OCI-LY1 (cell line): ENCODE data around the gene PCK1.

ENCODE experiments used
- H2AFZ ChIP-seq: fragments of 200-600 bp; sonication (generic), shearing (Covaris generic); 2 replicates; pipeline ENCODE4 v1.6.0; 2014; ENCODE audit warnings: antibody characterized with exemption, mild to moderate bottlenecking, low read length
- H3F3A ChIP-seq: fragments of 200-600 bp; sonication (generic), shearing (Covaris generic); 2 replicates; pipeline ENCODE4 v1.6.0; 2014; ENCODE audit warnings: mild to moderate bottlenecking, antibody characterized with exemption, low read length, moderate library complexity; ENCODE audit not compliant: insufficient read depth
- H3K27ac ChIP-seq: fragments of 200-600 bp; sonication (generic); 2 replicates; pipeline ENCODE4 v1.5.1; 2014; ENCODE audit warnings: low read length, mixed run types, mild to moderate bottlenecking, low read depth; ENCODE audit not compliant: poor library complexity, severe bottlenecking
- H3K27me3 ChIP-seq: fragments of 200-600 bp; sonication (generic); 2 replicates; pipeline ENCODE4 v1.6.0; 2014; ENCODE audit warnings: antibody characterized with exemption, mild to moderate bottlenecking, low read length, moderate library complexity; ENCODE audit not compliant: insufficient read depth
- H3K36me3 ChIP-seq: fragments of 200-600 bp; sonication (generic); 2 replicates; pipeline ENCODE4 v1.6.1; 2014; ENCODE audit warnings: mild to moderate bottlenecking, antibody characterized with exemption, low read length, moderate library complexity, mixed read lengths; ENCODE audit not compliant: insufficient read depth
- H3K4me1 ChIP-seq: fragments of 200-600 bp; sonication (generic); 2 replicates; pipeline ENCODE4 v1.5.1; 2014; ENCODE audit warnings: mild to moderate bottlenecking, low read length, moderate library complexity; ENCODE audit not compliant: insufficient read depth, severe bottlenecking
- H3K4me2 ChIP-seq: fragments of 200-600 bp; sonication (generic), shearing (Covaris generic); 2 replicates; pipeline ENCODE4 v1.6.1; 2014; ENCODE audit warnings: low read length
- H3K4me3 ChIP-seq: fragments of 200-600 bp; sonication (generic); 2 replicates; pipeline ENCODE4 v1.5.1; 2014; ENCODE audit warnings: low read length, low read depth, mild to moderate bottlenecking, mixed read lengths; ENCODE audit not compliant: poor library complexity, severe bottlenecking
- H3K79me2 ChIP-seq: fragments of 200-600 bp; shearing (Covaris generic); 2 replicates; pipeline ENCODE4 v1.6.1; 2016; ENCODE audit warnings: mixed run types, low read length, mixed read lengths; ENCODE audit not compliant: insufficient read depth
- H3K9ac ChIP-seq: fragments of 200-600 bp; sonication (generic), shearing (Covaris generic); 2 replicates; pipeline ENCODE4 v1.6.1; 2014; ENCODE audit warnings: mild to moderate bottlenecking, low read length, mixed read lengths
- H3K9me2 ChIP-seq: fragments of 200-600 bp; sonication (generic), shearing (Covaris generic); 2 replicates; pipeline ENCODE4 v1.6.1; 2014; ENCODE audit warnings: low read depth, mild to moderate bottlenecking, low read length, mixed read lengths
- H3K9me3 ChIP-seq: fragments of 200-600 bp; shearing (Covaris generic); 2 replicates; pipeline ENCODE4 v1.6.1; 2014; ENCODE audit warnings: low read length, mixed read lengths
- H4K20me1 ChIP-seq: fragments of 200-600 bp; sonication (generic), shearing (Covaris generic); 2 replicates; pipeline ENCODE4 v1.6.0; 2016; ENCODE audit warnings: mild to moderate bottlenecking, low read length; ENCODE audit not compliant: insufficient read depth
- EZH2 ChIP-seq: fragments of 200-600 bp; sonication (generic), shearing (Covaris generic); IDR thresholded peaks from 2 replicates; pipeline ENCODE4 v1.8.0; 2017; ENCODE audit warnings: borderline replicate concordance, mixed run types, mild to moderate bottlenecking, antibody characterized with exemption, low read length, moderate library complexity, mixed read lengths
- TF ChIP-seq, protein P1 (sequence below): fragments of 200-600 bp; sonication (generic), shearing (Covaris generic); IDR thresholded peaks from 2 replicates; pipeline ENCODE4 v1.5.1; 2017; ENCODE audit warnings: mild to moderate bottlenecking, antibody characterized with exemption, low read length, moderate library complexity, mixed read lengths

PCK1 gene

DNA sequence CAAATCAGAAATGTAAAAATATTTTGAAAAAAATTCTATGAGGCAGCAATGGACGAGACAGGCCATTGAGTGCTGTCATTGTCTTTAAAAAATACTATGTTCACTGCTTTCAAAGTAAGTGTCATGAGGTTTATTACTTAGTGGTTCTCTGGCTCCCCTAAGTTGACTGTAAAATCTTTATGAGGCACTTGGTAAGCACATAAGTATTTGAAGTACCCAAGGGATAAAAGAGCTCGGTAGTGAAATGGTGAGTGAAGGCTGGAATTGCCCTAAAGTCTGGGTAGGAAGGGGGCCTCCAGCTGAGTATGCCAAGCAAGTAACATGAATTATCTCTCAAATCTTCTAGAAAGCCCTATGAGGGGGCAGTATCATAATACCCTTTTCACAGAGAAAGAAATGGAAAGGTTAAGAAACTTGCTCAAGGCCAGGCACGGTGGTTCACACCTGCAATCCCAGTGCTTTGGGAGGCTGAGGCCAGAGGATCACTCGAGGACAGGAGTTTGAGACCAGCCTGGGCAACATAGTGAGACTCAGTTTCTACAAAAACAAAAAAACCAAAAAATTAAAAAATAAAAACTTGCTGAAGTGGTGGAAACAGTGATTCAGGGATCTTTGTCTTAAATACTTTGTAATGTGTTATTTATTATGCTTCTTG, 30.5 kb upstream of the PCK1 start:
- Histone ChIP-seq H3K79me2 (no peaks in the 10 kb centered on the region), H3K4me3 (no peak overlapping the region), H3F3A (no peaks in the 10 kb centered on the region), H2AFZ (no peak overlapping the region), H3K9me2 (no peaks in the 10 kb centered on the region), H3K9ac (no peak overlapping the region), H3K4me1 (no peaks in the 10 kb centered on the region), H3K27ac (no peak overlapping the region), H3K4me2 (no peak overlapping the region), H3K9me3 (no peaks in the 10 kb centered on the region), H3K27me3 (no peaks in the 10 kb centered on the region; the same call in 1 of the 2 replicates), H4K20me1 (no peaks in the 10 kb centered on the region), H3K36me3 (no peaks in the 10 kb centered on the region)
- no peak for TF ChIP-seq EZH2
- TF ChIP-seq, protein P1, sequence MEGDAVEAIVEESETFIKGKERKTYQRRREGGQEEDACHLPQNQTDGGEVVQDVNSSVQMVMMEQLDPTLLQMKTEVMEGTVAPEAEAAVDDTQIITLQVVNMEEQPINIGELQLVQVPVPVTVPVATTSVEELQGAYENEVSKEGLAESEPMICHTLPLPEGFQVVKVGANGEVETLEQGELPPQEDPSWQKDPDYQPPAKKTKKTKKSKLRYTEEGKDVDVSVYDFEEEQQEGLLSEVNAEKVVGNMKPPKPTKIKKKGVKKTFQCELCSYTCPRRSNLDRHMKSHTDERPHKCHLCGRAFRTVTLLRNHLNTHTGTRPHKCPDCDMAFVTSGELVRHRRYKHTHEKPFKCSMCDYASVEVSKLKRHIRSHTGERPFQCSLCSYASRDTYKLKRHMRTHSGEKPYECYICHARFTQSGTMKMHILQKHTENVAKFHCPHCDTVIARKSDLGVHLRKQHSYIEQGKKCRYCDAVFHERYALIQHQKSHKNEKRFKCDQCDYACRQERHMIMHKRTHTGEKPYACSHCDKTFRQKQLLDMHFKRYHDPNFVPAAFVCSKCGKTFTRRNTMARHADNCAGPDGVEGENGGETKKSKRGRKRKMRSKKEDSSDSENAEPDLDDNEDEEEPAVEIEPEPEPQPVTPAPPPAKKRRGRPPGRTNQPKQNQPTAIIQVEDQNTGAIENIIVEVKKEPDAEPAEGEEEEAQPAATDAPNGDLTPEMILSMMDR, result no peak

DNA sequence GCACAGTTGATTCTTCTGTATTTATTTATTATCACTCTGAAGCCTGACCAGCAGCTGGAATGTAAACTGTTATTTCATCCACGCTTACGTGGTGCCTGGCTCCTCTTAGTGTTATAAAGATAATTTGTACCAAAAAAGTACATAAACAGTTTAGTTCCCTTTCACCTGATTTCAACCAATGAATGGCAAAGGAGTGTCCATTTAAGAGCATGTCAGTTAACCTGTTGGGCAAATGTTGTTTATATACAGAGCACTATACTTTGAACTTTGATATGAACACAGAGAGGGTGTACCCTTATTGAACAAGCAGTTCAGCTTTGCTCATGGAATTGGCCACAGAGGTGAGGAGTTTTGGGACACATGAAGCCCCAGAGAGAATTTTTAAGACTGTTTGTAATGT, 28.8 kb upstream of the PCK1 start:
- H3F3A ChIP-seq, result no peaks in the 10 kb centered on the region

DNA sequence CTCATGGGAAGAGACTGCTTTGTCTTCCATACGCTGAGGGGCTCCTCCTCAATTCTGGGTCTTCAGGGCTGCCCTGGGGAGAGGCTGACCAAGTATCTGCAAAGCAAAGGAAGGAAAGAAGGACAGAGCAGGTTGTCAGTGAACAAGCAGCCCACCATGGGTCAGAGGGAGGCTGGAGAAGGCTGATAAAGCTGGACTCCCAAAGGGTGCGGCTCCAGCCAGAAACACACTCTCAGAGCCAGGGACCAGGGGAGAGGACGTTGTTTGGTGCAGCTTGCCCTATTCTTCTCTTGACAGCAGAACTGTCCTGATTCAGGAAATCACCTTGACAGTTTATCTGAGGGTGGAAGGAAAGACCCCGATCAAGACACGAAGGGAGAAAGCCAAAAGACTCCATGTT, 25.6 kb upstream of the PCK1 start:
- Histone ChIP-seq H3K27me3 (peaks cover 5% of the 10 kb centered on the region; the same call in 1 of the 2 replicates), H3K27ac (no peak overlapping the region), H4K20me1 (no peaks in the 10 kb centered on the region), H3K9me3 (no peaks in the 10 kb centered on the region), H3K4me1 (no peaks in the 10 kb centered on the region), H3K79me2 (no peaks in the 10 kb centered on the region), H3K4me3 (no peak overlapping the region), H3K36me3 (no peaks in the 10 kb centered on the region), H3K9ac (no peak overlapping the region), H3F3A (no peaks in the 10 kb centered on the region), H2AFZ (no peak overlapping the region), H3K4me2 (no peak overlapping the region), H3K9me2 (no peaks in the 10 kb centered on the region)
- TF ChIP-seq EZH2, result no peak
- TF ChIP-seq, protein P1, result no peak

More for the DNA sequence above, 28.8 kb upstream of the PCK1 start:
- H4K20me1 ChIP-seq, result no peaks in the 10 kb centered on the region
- H3K4me2 ChIP-seq, result no peak overlapping the region
- H3K79me2 ChIP-seq, result no peaks in the 10 kb centered on the region
- H3K9me3 ChIP-seq, result no peaks in the 10 kb centered on the region
- H3K27ac ChIP-seq, result no peak overlapping the region
- H2AFZ ChIP-seq, result no peak overlapping the region
- no peak overlapping the region for H3K9ac ChIP-seq
- no peaks in the 10 kb centered on the region; the same call in 1 of the 2 replicates for H3K27me3 ChIP-seq
- no peaks in the 10 kb centered on the region for H3K36me3 ChIP-seq
- TF ChIP-seq, protein P1, result no peak
- H3K9me2 ChIP-seq, result no peaks in the 10 kb centered on the region
- no peak overlapping the region for H3K4me3 ChIP-seq
- H3K4me1 ChIP-seq, result no peaks in the 10 kb centered on the region
